Kidney epithelial cell (primary cell): Measurements from ENCODE around the gene ZFYVE1. TPM values are rescaled to one million over a fixed set of nuclear protein-coding genes. Genes with fewer than 3 reads are reported as not detected.
"Not testable (repeated sequence)": the region's sequence is repeated elsewhere in the genome, so short reads cannot be mapped to it uniquely, and the experiment has no call there.

Experiments used
- DNase-seq: peaks from one replicate; pipeline ENCODE4 v3.0.0-alpha.2; 2010; ENCODE audit warnings: low read depth
- H3K27me3 ChIP-seq: 2 replicates; pipeline ENCODE4 v1.6.0; 2011; ENCODE audit warnings: low read length; ENCODE audit not compliant: control insufficient read depth, insufficient read depth
- H3K36me3 ChIP-seq: 2 replicates; pipeline ENCODE4 v1.5.1; 2011; ENCODE audit warnings: low read length; ENCODE audit not compliant: control insufficient read depth, insufficient read depth
- H3K4me3 ChIP-seq: 2 replicates; pipeline ENCODE4 v1.5.1; 2011; ENCODE audit warnings: low read depth, mild to moderate bottlenecking, control low read depth, low read length
- total RNA-seq: library from RNA; depleted of rRNA; stranded (reverse); fragments of >200 nt; gene quantifications from 2 replicates; pipeline ENCODE4 v1.2.3, GENCODE V29; 2015
- TF ChIP-seq, protein P1 (sequence below): IDR thresholded peaks from 2 replicates; pipeline ENCODE4 v1.5.1; 2011; ENCODE audit warnings: mild to moderate bottlenecking, moderate library complexity, low read length, control low read depth, inconsistent platforms; ENCODE audit not compliant: insufficient read depth, poor library complexity, severe bottlenecking

The ZFYVE1 gene
- total RNA-seq, 1 donor from 2014 or later, result 18.4 TPM

DNA sequence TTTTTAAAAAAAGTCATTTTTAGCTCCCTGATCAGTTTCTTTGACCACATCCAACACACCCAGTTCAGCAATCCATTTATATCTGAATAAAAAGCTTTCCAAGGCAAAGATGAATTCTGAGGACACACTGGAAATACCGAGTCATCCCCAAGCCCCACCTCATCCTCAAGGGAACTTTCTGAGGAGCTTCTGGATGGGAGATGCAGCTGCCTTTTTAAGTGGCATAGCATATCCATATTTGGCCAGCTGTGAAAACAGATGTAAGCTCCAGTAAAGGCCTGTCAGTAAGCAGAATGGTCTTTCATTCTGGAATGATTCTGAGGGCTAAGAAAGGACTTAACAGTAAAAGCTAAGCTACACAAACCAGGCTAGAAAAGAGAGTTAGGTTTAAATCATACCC is 18.4 kb downstream of the ZFYVE1 start:
- no peak overlapping the region for H3K4me3 ChIP-seq
- DNase-seq, result no peak
- TF ChIP-seq, protein P1, sequence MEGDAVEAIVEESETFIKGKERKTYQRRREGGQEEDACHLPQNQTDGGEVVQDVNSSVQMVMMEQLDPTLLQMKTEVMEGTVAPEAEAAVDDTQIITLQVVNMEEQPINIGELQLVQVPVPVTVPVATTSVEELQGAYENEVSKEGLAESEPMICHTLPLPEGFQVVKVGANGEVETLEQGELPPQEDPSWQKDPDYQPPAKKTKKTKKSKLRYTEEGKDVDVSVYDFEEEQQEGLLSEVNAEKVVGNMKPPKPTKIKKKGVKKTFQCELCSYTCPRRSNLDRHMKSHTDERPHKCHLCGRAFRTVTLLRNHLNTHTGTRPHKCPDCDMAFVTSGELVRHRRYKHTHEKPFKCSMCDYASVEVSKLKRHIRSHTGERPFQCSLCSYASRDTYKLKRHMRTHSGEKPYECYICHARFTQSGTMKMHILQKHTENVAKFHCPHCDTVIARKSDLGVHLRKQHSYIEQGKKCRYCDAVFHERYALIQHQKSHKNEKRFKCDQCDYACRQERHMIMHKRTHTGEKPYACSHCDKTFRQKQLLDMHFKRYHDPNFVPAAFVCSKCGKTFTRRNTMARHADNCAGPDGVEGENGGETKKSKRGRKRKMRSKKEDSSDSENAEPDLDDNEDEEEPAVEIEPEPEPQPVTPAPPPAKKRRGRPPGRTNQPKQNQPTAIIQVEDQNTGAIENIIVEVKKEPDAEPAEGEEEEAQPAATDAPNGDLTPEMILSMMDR, result no peak
- H3K27me3 ChIP-seq, result no peaks in the 10 kb centered on the region
- H3K36me3 ChIP-seq, result no peaks in the 10 kb centered on the region

DNA sequence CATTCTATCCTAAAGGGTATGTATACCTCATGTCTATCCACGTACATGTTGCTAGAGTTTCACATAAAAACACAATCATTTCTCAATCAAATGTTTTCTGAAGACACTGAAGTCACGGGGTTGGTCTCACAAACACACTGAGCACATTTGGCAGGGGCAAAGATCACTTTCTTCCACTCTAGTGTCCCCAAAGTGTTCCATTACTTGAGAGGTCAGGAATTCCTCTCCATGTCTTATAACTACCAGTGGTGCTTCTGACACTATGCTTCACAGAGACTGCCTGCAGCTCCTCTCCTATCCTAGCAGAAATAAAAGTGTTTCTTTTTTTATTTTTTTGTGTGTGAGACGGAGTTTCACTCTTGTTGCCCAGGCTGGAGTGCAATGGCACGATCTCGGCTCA is 19.1 kb downstream of the ZFYVE1 start:
- DNase-seq, result no peak

DNA sequence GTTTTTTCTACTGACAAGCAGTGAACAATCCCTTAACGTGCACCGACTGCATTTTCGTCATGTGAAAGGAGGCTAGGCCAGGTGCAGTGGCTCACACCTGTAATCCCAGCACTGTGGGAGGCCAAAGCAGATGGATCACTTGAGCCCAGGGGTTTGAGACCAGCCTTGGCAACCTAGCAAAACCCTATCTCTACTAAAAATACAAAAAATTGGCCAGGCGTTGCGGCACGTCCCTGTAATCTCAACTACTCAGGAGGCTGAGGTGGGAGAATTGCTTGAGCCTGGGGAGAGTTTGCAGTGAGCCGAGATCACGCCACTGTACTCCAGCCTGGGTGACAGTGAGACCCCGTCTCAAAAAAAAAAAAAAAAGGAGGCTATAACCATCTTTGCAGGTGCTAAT is 22.3 kb downstream of the ZFYVE1 start:
- H3K36me3 ChIP-seq, H3K4me3 ChIP-seq, H3K27me3 ChIP-seq, DNase-seq: not testable (repeated sequence)

More for the DNA sequence above, 19.1 kb downstream of the ZFYVE1 start:
- H3K27me3 ChIP-seq, result no peaks in the 10 kb centered on the region
- no peak overlapping the region for H3K4me3 ChIP-seq
- no peaks in the 10 kb centered on the region for H3K36me3 ChIP-seq
- TF ChIP-seq, protein P1, result no peak

DNA sequence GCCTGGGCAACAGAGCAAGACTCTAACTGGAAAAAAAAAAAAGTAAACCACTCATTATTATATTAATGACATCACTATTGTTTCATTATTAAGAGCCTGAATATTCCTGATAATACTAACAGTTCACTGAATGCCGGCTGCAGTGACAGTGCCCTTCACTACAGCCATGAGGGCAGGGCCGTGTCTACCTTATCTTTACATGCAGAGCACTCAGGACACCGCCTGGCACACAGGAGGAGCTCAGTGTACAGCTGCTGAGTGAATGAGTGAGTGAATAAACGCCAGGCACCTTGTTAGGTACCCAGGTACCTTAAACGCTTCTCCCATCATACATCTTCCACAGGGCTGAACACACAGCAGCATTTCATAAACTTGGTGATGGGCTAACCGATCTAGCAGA is 23.2 kb downstream of the ZFYVE1 start:
- Histone ChIP-seq H3K4me3 (no peak overlapping the region), H3K27me3 (no peaks in the 10 kb centered on the region), H3K36me3 (no peaks in the 10 kb centered on the region)
- TF ChIP-seq, protein P1, result no peak
- DNase-seq, result no peak

DNA sequence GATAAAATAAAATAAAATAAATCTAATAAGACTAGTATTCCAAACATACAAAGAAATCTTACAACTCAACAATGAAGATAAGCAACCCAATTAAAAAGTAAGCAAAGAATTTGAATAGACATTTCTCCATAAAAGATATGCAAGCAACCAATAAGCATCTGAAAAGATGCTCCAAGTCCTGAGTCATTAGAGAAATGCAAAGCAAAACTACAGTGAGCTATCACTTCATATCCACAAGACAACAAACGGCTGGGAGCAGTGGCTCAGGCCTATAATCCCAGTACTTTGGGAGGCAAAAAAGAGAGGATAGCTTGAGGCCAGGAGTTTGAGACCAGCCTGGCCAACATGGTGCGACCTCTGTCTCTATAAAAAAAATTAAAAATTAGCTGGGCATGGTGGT is 26.8 kb downstream of the ZFYVE1 start:
- DNase-seq, result no peak
- Histone ChIP-seq H3K36me3 (peaks cover 2% of the 10 kb centered on the region), H3K4me3 (no peak overlapping the region), H3K27me3 (no peaks in the 10 kb centered on the region)
- TF ChIP-seq, protein P1, result no peak

DNA sequence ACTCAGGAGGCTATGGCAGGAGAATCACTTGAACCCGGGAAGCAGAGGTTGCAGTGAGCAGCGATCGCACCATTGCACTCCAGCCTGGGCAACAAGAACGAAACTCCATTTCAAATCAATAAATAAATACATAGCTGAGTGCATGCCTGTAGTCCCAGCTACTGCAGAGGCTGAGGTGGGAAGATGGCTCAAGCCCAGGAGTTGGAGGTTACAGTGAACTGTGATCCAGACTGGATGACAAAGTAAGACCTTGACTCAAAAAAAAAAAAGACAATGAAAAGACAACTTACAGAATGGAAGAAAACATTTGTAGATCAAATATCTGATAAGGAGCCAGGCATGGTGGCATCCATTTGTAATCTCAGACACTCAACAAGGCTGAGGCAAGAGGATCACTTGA is 27.6 kb downstream of the ZFYVE1 start:
- no peak for DNase-seq
- no peak overlapping the region for H3K4me3 ChIP-seq
- H3K36me3 ChIP-seq, result peaks cover 2% of the 10 kb centered on the region
- H3K27me3 ChIP-seq, result no peaks in the 10 kb centered on the region
- TF ChIP-seq, protein P1, result no peak
